A549 (cell line): ENCODE results near the gene TSGA10IP. TPM values are rescaled to one million over a fixed set of nuclear protein-coding genes. Genes with fewer than 3 reads are reported as not detected.

Experiments
- ATAC-seq, 2 experiments: fragments of 200-7000 bp in 1 of 2; fragments of >200 bp in 1 of 2; cut with Nextera tagmentation in 1 of 2; cut with Tn5 transposase in 1 of 2; 3 replicates each; pipeline versions ENCODE4 v1.8.0 to v1.9.1; 2018 to 2020; ENCODE audit warnings: mild to moderate bottlenecking in 1 of 2, moderate library complexity in 1 of 2
- CTCF ChIA-PET: fragments of 300-600 bp; sonication (Branson Sonifier 250); formaldehyde crosslinking; extraction: SDS; loops from one replicate; lab custom pipeline; 2021; ENCODE audit warnings: antibody characterized with exemption, inconsistent platforms; lab: Yijun Ruan, JAX
- POLR2A ChIA-PET: fragments of 350-600 bp; formaldehyde crosslinking; extraction: SDS; loops from one replicate; lab custom pipeline; 2021; ENCODE audit warnings: antibody characterized with exemption, inconsistent platforms; lab: Yijun Ruan, JAX
- DNase-seq, 2 experiments: peaks; one replicate each; pipeline versions ENCODE4 v3.0.0 to v3.0.0-alpha.2; 2011 to 2016; ENCODE audit warnings: low read depth in 1 of 2, low spot score in 1 of 2
- FAIRE-seq: peaks from 2 replicates; lab custom pipeline; 2011; peaks lifted over from hg19 to GRCh38; lab: Jason Lieb, UNC
- H3K27ac ChIP-seq, 2 experiments: fragments of >200 bp; sonication (Bioruptor Twin); formaldehyde crosslinking; 3 replicates each; pipeline ENCODE4 v1.5.1; 2016 to 2017
- H3K4me1 ChIP-seq: fragments of >200 bp; sonication (Bioruptor Twin); formaldehyde crosslinking; 3 replicates; pipeline ENCODE4 v1.6.1; 2016
- H3K4me2 ChIP-seq: fragments of >200 bp; sonication (Bioruptor Twin); formaldehyde crosslinking; 3 replicates; pipeline ENCODE4 v1.6.1; 2016
- H3K4me3 ChIP-seq: fragments of >200 bp; sonication (Bioruptor Twin); formaldehyde crosslinking; 3 replicates; pipeline ENCODE4 v1.5.1; 2016
- H3K9me3 ChIP-seq: fragments of >200 bp; sonication (Bioruptor Twin); formaldehyde crosslinking; 3 replicates; pipeline ENCODE4 v1.6.1; 2016
- CBX2 ChIP-seq: fragments of 200-600 bp; sonication (generic); IDR thresholded peaks from 2 replicates; pipeline ENCODE4 v1.6.1; 2016; ENCODE audit warnings: low read depth, mild to moderate bottlenecking, borderline replicate concordance
- CHD2 ChIP-seq: fragments of 150-350 bp; IDR thresholded peaks from 2 replicates; pipeline ENCODE4 v1.6.1; 2014; ENCODE audit warnings: low read length; ENCODE audit not compliant: partially characterized antibody
- E2F6 ChIP-seq: IDR thresholded peaks from 2 replicates; pipeline ENCODE4 v1.6.1; 2012; ENCODE audit warnings: low read depth, borderline replicate concordance
- EHMT2 ChIP-seq: fragments of 200-600 bp; sonication (generic); IDR thresholded peaks from 2 replicates; pipeline ENCODE4 v1.6.1; 2016; ENCODE audit warnings: antibody characterized with exemption, low read depth, mild to moderate bottlenecking, moderate library complexity
- ESRRA ChIP-seq: fragments of 150-350 bp; IDR thresholded peaks from 2 replicates; pipeline ENCODE4 v1.6.1; 2014; ENCODE audit warnings: mild to moderate bottlenecking, low read length, borderline replicate concordance
- FOSB ChIP-seq: fragments of 250-450 bp; sonication (Bioruptor Pico); IDR thresholded peaks from 2 replicates; pipeline ENCODE4 v1.5.0; 2020; ENCODE audit warnings: mild to moderate bottlenecking, moderate library complexity
- FOSL2 ChIP-seq, 2 experiments: fragments of 450-650 bp in 1 of 2; fragments of >200 bp in 1 of 2; sonication (Bioruptor Twin) in 1 of 2; formaldehyde crosslinking; IDR thresholded peaks; 2 replicates each; pipeline versions ENCODE4 v1.5.0 to v1.6.1; 2016 to 2020; ENCODE audit warnings: mild to moderate bottlenecking in 1 of 2, moderate library complexity in 1 of 2
- FOXS1 ChIP-seq: fragments of 250-450 bp; sonication (Bioruptor Pico); IDR thresholded peaks from 2 replicates; pipeline ENCODE4 v1.5.0; 2020; ENCODE audit warnings: mild to moderate bottlenecking, moderate library complexity
- HOXB5 ChIP-seq: fragments of 250-450 bp; sonication (Bioruptor Pico); IDR thresholded peaks from 2 replicates; pipeline ENCODE4 v1.5.0; 2020; ENCODE audit warnings: mild to moderate bottlenecking, moderate library complexity
- JUNB ChIP-seq: fragments of >200 bp; sonication (Bioruptor Twin); formaldehyde crosslinking; IDR thresholded peaks from 2 replicates; pipeline ENCODE4 v1.6.1; 2016
- MAZ ChIP-seq: fragments of 150-350 bp; IDR thresholded peaks from 2 replicates; pipeline ENCODE4 v1.6.1; 2014; ENCODE audit warnings: antibody characterized with exemption, low read depth, low read length, borderline replicate concordance
- NFE2L2 ChIP-seq: fragments of 150-350 bp; conservative IDR thresholded peaks from 2 replicates; pipeline ENCODE4 v1.6.1; 2014; ENCODE audit warnings: low read length
- NPAS2 ChIP-seq: fragments of 250-450 bp; sonication (Bioruptor Pico); IDR thresholded peaks from 2 replicates; pipeline ENCODE4 v1.8.0; 2022; ENCODE audit warnings: mild to moderate bottlenecking, moderate library complexity, borderline replicate concordance
- PBX3 ChIP-seq: IDR thresholded peaks from 2 replicates; pipeline ENCODE4 v1.6.1; 2012
- PHF8 ChIP-seq: fragments of 200-600 bp; sonication (generic); IDR thresholded peaks from 2 replicates; pipeline ENCODE4 v1.6.1; 2016; ENCODE audit warnings: low read depth, mild to moderate bottlenecking, antibody characterized with exemption, moderate library complexity, borderline replicate concordance
- POLR2A ChIP-seq: IDR thresholded peaks from 2 replicates; pipeline ENCODE4 v1.6.1; 2012; ENCODE audit warnings: mild to moderate bottlenecking, low read length
- RARB ChIP-seq: fragments of 250-450 bp; sonication (Bioruptor Pico); IDR thresholded peaks from 2 replicates; pipeline ENCODE4 v1.8.0; 2021; ENCODE audit warnings: mild to moderate bottlenecking, moderate library complexity
- REST ChIP-seq: fragments of 200-600 bp; sonication (generic); IDR thresholded peaks from 2 replicates; pipeline ENCODE4 v1.6.1; 2016; ENCODE audit warnings: antibody characterized with exemption, mild to moderate bottlenecking, moderate library complexity
- RFX5 ChIP-seq: fragments of 450-650 bp; IDR thresholded peaks from 2 replicates; pipeline ENCODE4 v1.7.1; 2014; ENCODE audit warnings: antibody characterized with exemption, mild to moderate bottlenecking, moderate library complexity
- SMC3 ChIP-seq: fragments of >200 bp; sonication (Bioruptor Twin); formaldehyde crosslinking; IDR thresholded peaks from 3 replicates; pipeline ENCODE4 v1.6.1; 2018; ENCODE audit warnings: inconsistent platforms
- SREBF2 ChIP-seq: fragments of 450-650 bp; IDR thresholded peaks from 2 replicates; pipeline ENCODE4 v1.6.1; 2014; ENCODE audit warnings: mild to moderate bottlenecking, moderate library complexity
- ZC3H11A ChIP-seq: fragments of 450-650 bp; IDR thresholded peaks from 2 replicates; pipeline ENCODE4 v1.6.1; 2014; ENCODE audit warnings: antibody characterized with exemption, mild to moderate bottlenecking
- ZFP36 ChIP-seq: fragments of 450-650 bp; IDR thresholded peaks from 2 replicates; pipeline ENCODE4 v1.6.1; 2014; ENCODE audit warnings: borderline replicate concordance; ENCODE audit not compliant: partially characterized antibody
- ZNF302 ChIP-seq: fragments of 250-450 bp; sonication (Bioruptor Pico); IDR thresholded peaks from 2 replicates; pipeline ENCODE4 v1.9.0; 2021; ENCODE audit warnings: inconsistent platforms, mild to moderate bottlenecking, moderate library complexity
- WGBS: methylation state at CpG from one replicate; pipeline ENCODE4 v1.1.6; 2017; ENCODE audit errors: missing lambda C conversion rate; 5-methylcytosine and 5-hydroxymethylcytosine counted together
- polyA plus RNA-seq, 4 experiments: library from polyadenylated mRNA; depleted of rRNA in 3 of 4; stranded (reverse); fragments of >200 nt; fragmentation: RNase III in 1 of 4; extraction: RNeasy Plus Mini Kit Qiagen cat#74134 plus additional on column Dnase treatment in 1 of 4; gene quantifications; 2 replicates in 3 of 4; 3 replicates in 1 of 4; pipeline ENCODE4 v1.2.3, GENCODE V29; 2011 to 2017
- TF ChIP-seq, protein P1 (sequence below): fragments of 150-350 bp; IDR thresholded peaks from 2 replicates; pipeline ENCODE4 v1.6.1; 2014; ENCODE audit warnings: low read depth, mild to moderate bottlenecking, low read length

The TSGA10IP gene
- polyA plus RNA-seq, 2 of the 4 experiments (the other 2 are of a cell fraction) = not detected

DNA sequence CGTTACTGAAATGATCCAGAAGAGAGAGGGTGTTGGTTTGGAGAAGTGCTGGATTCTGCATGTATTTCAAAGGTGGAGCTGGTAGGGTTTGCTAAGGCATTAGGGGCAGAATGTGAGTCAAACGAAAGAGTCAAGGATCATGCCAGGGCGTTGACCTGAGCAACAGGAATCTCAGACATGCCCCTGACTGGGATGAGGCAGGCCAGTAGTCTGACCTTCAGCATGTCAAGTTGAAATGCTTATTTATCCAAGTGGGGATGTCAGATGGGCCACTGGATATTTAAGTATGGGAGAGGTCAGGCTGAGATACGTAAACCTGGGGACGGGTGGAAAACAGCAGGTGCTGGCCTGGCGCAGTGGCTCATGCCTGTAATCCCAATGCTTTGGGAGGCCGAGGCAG lies 2.7 kb upstream of the TSGA10IP start:
- Histone ChIP-seq H3K4me3 (no peak overlapping the region), H3K27ac (no peak overlapping the region), H3K4me2 (no peak overlapping the region), H3K4me1 (no peaks in the 10 kb centered on the region), H3K9me3 (no peaks in the 10 kb centered on the region)
- TF ChIP-seq REST = no peak
- TF ChIP-seq NFE2L2 = no peak
- TF ChIP-seq, protein P1, sequence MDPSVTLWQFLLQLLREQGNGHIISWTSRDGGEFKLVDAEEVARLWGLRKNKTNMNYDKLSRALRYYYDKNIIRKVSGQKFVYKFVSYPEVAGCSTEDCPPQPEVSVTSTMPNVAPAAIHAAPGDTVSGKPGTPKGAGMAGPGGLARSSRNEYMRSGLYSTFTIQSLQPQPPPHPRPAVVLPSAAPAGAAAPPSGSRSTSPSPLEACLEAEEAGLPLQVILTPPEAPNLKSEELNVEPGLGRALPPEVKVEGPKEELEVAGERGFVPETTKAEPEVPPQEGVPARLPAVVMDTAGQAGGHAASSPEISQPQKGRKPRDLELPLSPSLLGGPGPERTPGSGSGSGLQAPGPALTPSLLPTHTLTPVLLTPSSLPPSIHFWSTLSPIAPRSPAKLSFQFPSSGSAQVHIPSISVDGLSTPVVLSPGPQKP = no peak
- TF ChIP-seq POLR2A = no peak
- no peak for TF ChIP-seq HOXB5 (CRISPR knock-in tag)
- no peak for TF ChIP-seq ZNF302 (CRISPR knock-in tag)
- no peak for TF ChIP-seq JUNB
- no peak for TF ChIP-seq SMC3
- no peak for TF ChIP-seq MAZ
- TF ChIP-seq RFX5 = no peak
- no peak for TF ChIP-seq CHD2
- no peak for TF ChIP-seq CBX2
- ATAC-seq (no peak), FAIRE-seq (no peak), DNase-seq (no peak)
- POLR2A ChIA-PET = no interaction called here
- CTCF ChIA-PET = interaction anchor here (0.8 to 2.2 kb wide), 4 partner anchors 10 to 80 kb away, joined by 4 to 9 read pairs (median 4); partner anchors contain the start of gene FIBP
- WGBS = 77% methylated on average over 7 of the region's 7 CpGs

- no peaks in the 10 kb centered on the region for H3K9me3 ChIP-seq
- no peaks in the 10 kb centered on the region for H3K4me1 ChIP-seq
- FAIRE-seq (no peak), ATAC-seq (no peak), DNase-seq (no peak)
- no peak overlapping the region for H3K4me3 ChIP-seq
- ChIA-PET POLR2A (no interaction called here), CTCF (interaction anchor here (1.6 kb wide), 1 partner anchor 9 kb away, joined by 3 read pairs; no protein-coding TSS in a partner anchor)
- TF ChIP-seq RFX5 (no peak), FOSL2 (IDR thresholded peaks at IDR 0.05) (no peak), FOSL2 (CRISPR knock-in tag; IDR thresholded peaks at IDR 0.05) (no peak), FOXS1 (CRISPR knock-in tag) (no peak), ZC3H11A (no peak), NPAS2 (CRISPR knock-in tag) (no peak), EHMT2 (no peak), CBX2 (no peak), PHF8 (no peak), POLR2A (no peak), ESRRA (no peak), SMC3 (no peak), RARB (CRISPR knock-in tag) (no peak), ZFP36 (no peak), PBX3 (no peak), FOSB (CRISPR knock-in tag) (no peak), SREBF2 (no peak), E2F6 (no peak)
- H3K27ac ChIP-seq = no peak overlapping the region
- H3K4me2 ChIP-seq = no peak overlapping the region
- 81% methylated on average over 8 of the region's 8 CpGs for WGBS
These were observed 1.1 kb upstream of the TSGA10IP start for GRCh38 chr11:65944191-65944590.
